ENCODE data around the gene DAPL1. TPM values are rescaled to one million over a fixed set of nuclear protein-coding genes. Genes with fewer than 3 reads are reported as not detected.

The DAPL1 gene
- polyA plus RNA-seq, 1 experiment, result not detected

DNA sequence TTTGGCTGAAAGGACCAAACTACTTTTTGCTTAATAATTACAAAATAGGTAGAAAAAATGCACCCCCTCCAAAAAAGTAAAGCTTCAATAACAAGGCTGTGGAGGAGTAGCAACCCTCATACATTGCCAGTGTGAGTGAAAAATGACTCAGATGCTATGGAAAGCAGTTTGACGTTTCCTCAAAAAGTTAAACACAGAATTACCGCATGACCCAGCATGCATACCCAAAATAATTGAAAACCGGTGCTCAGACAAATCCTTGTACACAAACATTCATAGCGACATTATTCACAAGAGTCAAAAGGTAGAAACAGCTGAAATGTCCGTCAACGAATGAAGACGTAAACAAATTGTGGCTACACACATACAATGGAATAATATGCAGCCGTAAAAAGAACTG, 38.8 kb upstream of the DAPL1 start:
- TF ChIP-seq CTCF (IDR thresholded peaks at IDR 0.05; ENCODE audit: insufficient read depth, low read depth, low read length), result no peak
- CTCF ChIA-PET, result interaction anchor here (0.9 to 7.3 kb wide), 6 partner anchors 8 to 733 kb away, joined by 3 to 96 read pairs (median 54); no protein-coding TSS in a partner anchor

DNA sequence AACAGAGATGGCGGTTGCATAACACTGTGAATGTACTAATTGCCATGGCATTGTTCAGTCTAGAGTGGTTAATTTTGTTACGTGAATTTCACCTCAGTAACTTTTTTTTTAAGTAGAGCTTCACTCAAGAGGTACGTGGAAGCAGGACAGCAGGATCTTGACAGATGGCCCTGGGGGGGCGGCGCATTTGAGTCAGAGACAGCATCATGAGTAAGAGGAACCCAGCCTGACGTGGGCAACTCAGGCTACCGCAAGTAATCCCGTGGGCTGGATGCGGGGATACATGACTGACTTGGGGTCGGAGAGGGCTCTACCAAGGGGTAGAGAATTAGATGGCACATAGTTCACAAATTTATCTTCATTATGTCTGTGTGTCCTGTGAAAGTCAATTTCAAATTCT, 38.1 kb upstream of the DAPL1 start:
- no peak for DNase-seq (ENCODE audit: low read depth)
- H3K27me3 ChIP-seq (ENCODE audit: control insufficient read depth, insufficient read depth, low read length), result no peaks in the 10 kb centered on the region
- H3K4me3 ChIP-seq (ENCODE audit: low read depth, low read length), result no peak overlapping the region
- ChIA-PET POLR2A (no interaction called here), CTCF (interaction anchor here (5.0 to 5.4 kb wide), 2 partner anchors 723 to 734 kb away, joined by 82 to 96 read pairs; no protein-coding TSS in a partner anchor)
- no peak for TF ChIP-seq CTCF (IDR thresholded peaks at IDR 0.05; ENCODE audit: insufficient read depth, low read depth, low read length)
- H3K36me3 ChIP-seq (ENCODE audit: control insufficient read depth, insufficient read depth, low read length), result no peaks in the 10 kb centered on the region

More for the DNA sequence above, 38.8 kb upstream of the DAPL1 start:
- Histone ChIP-seq H3K4me3 (ENCODE audit: low read depth, low read length) (no peak overlapping the region), H3K36me3 (ENCODE audit: control insufficient read depth, insufficient read depth, low read length) (no peaks in the 10 kb centered on the region), H3K27me3 (ENCODE audit: control insufficient read depth, insufficient read depth, low read length) (peaks cover under 1% of the 10 kb centered on the region; the same call in 1 of the 2 replicates)
- no peak for DNase-seq (ENCODE audit: low read depth)
- POLR2A ChIA-PET, result no interaction called here

DNA sequence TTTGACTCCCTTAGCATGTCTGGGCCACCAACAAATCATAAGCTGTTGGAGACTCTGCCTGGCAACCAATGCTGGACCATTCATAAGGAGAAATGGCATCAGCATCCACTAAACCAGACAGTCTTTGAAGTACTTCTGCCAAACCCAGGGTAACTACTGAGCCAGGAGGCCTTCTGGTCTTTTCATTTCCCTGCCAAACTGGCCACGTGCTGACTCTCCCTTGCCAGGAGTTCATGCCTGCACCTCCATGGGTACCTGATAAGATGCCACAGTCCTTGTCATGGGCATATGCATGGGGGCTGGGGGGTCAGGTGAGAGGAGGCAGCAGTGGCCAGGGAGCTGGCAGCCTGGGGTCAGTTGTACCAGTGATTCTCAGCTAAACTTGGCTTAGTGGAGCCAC, 34.2 kb upstream of the DAPL1 start:
- Histone ChIP-seq H3K36me3 (ENCODE audit: control insufficient read depth, insufficient read depth, low read length) (no peaks in the 10 kb centered on the region), H3K4me3 (ENCODE audit: low read depth, low read length) (no peak overlapping the region), H3K27me3 (ENCODE audit: control insufficient read depth, insufficient read depth, low read length) (no peaks in the 10 kb centered on the region)
- no peak for TF ChIP-seq CTCF (IDR thresholded peaks at IDR 0.05; ENCODE audit: insufficient read depth, low read depth, low read length)
- POLR2A ChIA-PET, result no interaction called here
- no peak for DNase-seq (ENCODE audit: low read depth)
- CTCF ChIA-PET, result interaction anchor here (1.1 to 1.8 kb wide), 3 partner anchors 11 to 736 kb away, joined by 3 to 5 read pairs (median 3); no protein-coding TSS in a partner anchor

DNA sequence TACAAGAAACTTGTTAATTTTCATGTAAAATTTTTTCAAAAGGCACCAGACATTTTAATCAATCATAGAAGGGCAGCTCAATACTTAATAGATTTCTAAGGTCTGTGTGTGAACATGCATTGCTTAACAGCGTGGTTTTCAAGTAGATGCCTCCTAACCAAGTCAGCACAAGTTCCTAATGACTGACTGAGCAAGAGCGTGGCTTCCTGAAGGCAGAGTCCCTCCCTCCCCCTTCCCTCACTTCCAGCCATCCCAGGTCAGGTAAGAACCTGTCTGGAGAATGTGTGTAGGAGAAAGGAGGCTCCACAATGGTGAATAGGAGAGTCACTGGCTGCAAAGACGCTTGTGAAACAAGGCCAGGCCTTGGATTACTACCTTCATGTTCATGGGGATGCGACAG, 33.5 kb upstream of the DAPL1 start:
- POLR2A ChIA-PET, result no interaction called here

GRCh38 chr2:158762336-158762735, 32.8 kb upstream of the DAPL1 start:
- CTCF ChIA-PET, result interaction anchor here (1.2 to 4.2 kb wide), 4 partner anchors 8 to 738 kb away, joined by 4 to 30 read pairs (median 4); no protein-coding TSS in a partner anchor
- Histone ChIP-seq H3K27me3 (ENCODE audit: control insufficient read depth, insufficient read depth, low read length) (no peaks in the 10 kb centered on the region), H3K4me3 (ENCODE audit: low read depth, low read length) (no peak overlapping the region), H3K36me3 (ENCODE audit: control insufficient read depth, insufficient read depth, low read length) (no peaks in the 10 kb centered on the region)
- DNase-seq (ENCODE audit: low read depth), result no peak
- TF ChIP-seq CTCF (IDR thresholded peaks at IDR 0.05; ENCODE audit: insufficient read depth, low read depth, low read length), result no peak
- POLR2A ChIA-PET, result no interaction called here

More for the DNA sequence above, 33.5 kb upstream of the DAPL1 start:
- Histone ChIP-seq H3K36me3 (ENCODE audit: control insufficient read depth, insufficient read depth, low read length) (no peaks in the 10 kb centered on the region), H3K27me3 (ENCODE audit: control insufficient read depth, insufficient read depth, low read length) (no peaks in the 10 kb centered on the region), H3K4me3 (ENCODE audit: low read depth, low read length) (no peak overlapping the region)
- TF ChIP-seq CTCF (IDR thresholded peaks at IDR 0.05; ENCODE audit: insufficient read depth, low read depth, low read length), result no peak
- DNase-seq (ENCODE audit: low read depth), result no peak
- CTCF ChIA-PET, result interaction anchor here (1.8 to 2.0 kb wide), 2 partner anchors 12 to 16 kb away, joined by 4 to 5 read pairs; no protein-coding TSS in a partner anchor
